CD14-positive monocyte (primary cell): Measurements from ENCODE around the gene LNX2. TPM values are rescaled to one million over a fixed set of nuclear protein-coding genes. Genes with fewer than 3 reads are reported as not detected.

Experiments used
- DNase-seq, 3 donors: peaks; one replicate each; pipeline ENCODE4 v3.0.0-alpha.2; 2011 to 2022
- H2AFZ ChIP-seq: 2 replicates; pipeline ENCODE4 v1.6.0; 2012; ENCODE audit warnings: mild to moderate bottlenecking, low read depth, low read length, inconsistent platforms; ENCODE audit not compliant: insufficient read depth, poor library complexity, severe bottlenecking
- H3K27ac ChIP-seq, 2 donors: 1 replicate in 1 of 2; 2 replicates in 1 of 2; pipeline ENCODE4 v1.5.1; 2012 to 2013; ENCODE audit warnings: low read length in 2 of 2, control low read depth in 1 of 2, inconsistent platforms in 1 of 2, low read depth in 1 of 2, mild to moderate bottlenecking in 1 of 2
- H3K27me3 ChIP-seq, 2 donors: one replicate each; pipeline versions ENCODE4 v1.6.0 to v1.6.1; 2011 to 2013; ENCODE audit warnings: low read length in 2 of 2; ENCODE audit not compliant: control insufficient read depth in 2 of 2, insufficient read depth in 2 of 2
- H3K36me3 ChIP-seq, 2 donors: replicated peaks in 1 of 2; 1 replicate in 1 of 2; 2 replicates in 1 of 2; pipeline versions ENCODE4 v1.5.1 to v1.6.1; 2012 to 2013; ENCODE audit warnings: low read length in 2 of 2, control low read depth in 1 of 2, inconsistent platforms in 1 of 2, mild to moderate bottlenecking in 1 of 2; ENCODE audit not compliant: insufficient read depth in 2 of 2, control insufficient read depth in 1 of 2
- H3K4me1 ChIP-seq, 2 donors: 1 replicate in 1 of 2; 2 replicates in 1 of 2; pipeline versions ENCODE4 v1.5.1 to v1.6.1; 2012 to 2013; ENCODE audit warnings: low read length in 2 of 2, control low read depth in 1 of 2, inconsistent platforms in 1 of 2, mild to moderate bottlenecking in 1 of 2, moderate library complexity in 1 of 2; ENCODE audit not compliant: insufficient read depth in 2 of 2, control insufficient read depth in 1 of 2
- H3K4me2 ChIP-seq: replicated peaks from 2 replicates; pipeline ENCODE3; 2012; ENCODE audit warnings: low read length, moderate library complexity, mild to moderate bottlenecking; ENCODE audit not compliant: poor library complexity, severe bottlenecking; ENCODE audit errors: extremely low read depth
- H3K4me3 ChIP-seq, 3 experiments: fragments of 200-600 bp in 1 of 3; sonication (generic) in 1 of 3; replicated peaks in 1 of 3; 1 replicate in 2 of 3; 2 replicates in 1 of 3; pipeline ENCODE4 v1.5.1; 2011 to 2013; ENCODE audit warnings: low read length in 3 of 3, mild to moderate bottlenecking in 3 of 3, control low read depth in 2 of 3, low read depth in 2 of 3, inconsistent platforms in 1 of 3, moderate library complexity in 1 of 3
- H3K79me2 ChIP-seq: 2 replicates; pipeline ENCODE4 v1.6.0; 2012; ENCODE audit warnings: mild to moderate bottlenecking, control low read depth, inconsistent platforms, low read length, moderate library complexity; ENCODE audit not compliant: insufficient read depth
- H3K9ac ChIP-seq: 2 replicates; pipeline ENCODE4 v1.6.0; 2017; ENCODE audit warnings: low read length, mild to moderate bottlenecking; ENCODE audit not compliant: insufficient read depth, poor library complexity, severe bottlenecking
- H3K9me3 ChIP-seq, 2 donors: replicated peaks in 1 of 2; 1 replicate in 1 of 2; 2 replicates in 1 of 2; pipeline versions ENCODE4 v1.5.1 to v1.6.1; 2012 to 2013; ENCODE audit warnings: low read length in 2 of 2, control low read depth in 1 of 2; ENCODE audit not compliant: control insufficient read depth in 1 of 2, insufficient read depth in 1 of 2
- H4K20me1 ChIP-seq: 2 replicates; pipeline ENCODE4 v1.6.0; 2012; ENCODE audit warnings: mild to moderate bottlenecking, low read length, control low read depth, moderate library complexity; ENCODE audit not compliant: insufficient read depth
- H3K27ac Mint-ChIP-seq, 7 donors: one replicate each; pipeline ENCODE4 v1.8.0; 2020; ENCODE audit warnings: mild to moderate bottlenecking in 7 of 7, mixed read lengths in 7 of 7, moderate library complexity in 6 of 7, inconsistent platforms in 2 of 7
- H3K27me3 Mint-ChIP-seq, 3 donors: one replicate each; pipeline ENCODE4 v1.8.0; 2021 to 2022; ENCODE audit warnings: low read depth in 3 of 3, mild to moderate bottlenecking in 3 of 3, mixed read lengths in 3 of 3, moderate library complexity in 3 of 3, inconsistent platforms in 1 of 3
- H3K36me3 Mint-ChIP-seq, 2 donors: one replicate each; pipeline ENCODE4 v1.8.0; 2020; ENCODE audit warnings: mixed read lengths in 2 of 2, inconsistent platforms in 1 of 2, mild to moderate bottlenecking in 1 of 2
- H3K4me1 Mint-ChIP-seq: one replicate; pipeline ENCODE4 v1.8.0; 2020; ENCODE audit warnings: mild to moderate bottlenecking, mixed read lengths
- H3K4me3 Mint-ChIP-seq, 2 donors: one replicate each; pipeline ENCODE4 v1.8.0; 2020; ENCODE audit warnings: mild to moderate bottlenecking in 2 of 2, mixed read lengths in 2 of 2, moderate library complexity in 1 of 2
- H3K9me3 Mint-ChIP-seq, 7 donors: one replicate each; pipeline ENCODE4 v1.8.0; 2020 to 2022; ENCODE audit warnings: mixed read lengths in 7 of 7, mild to moderate bottlenecking in 6 of 7, moderate library complexity in 6 of 7, inconsistent platforms in 2 of 7
- WGBS: methylation state at CpG from one replicate; pipeline ENCODE4 v1.1.5; 2013; ENCODE audit warnings: missing lambda C conversion rate; ENCODE audit not compliant: insufficient coverage; 5-methylcytosine and 5-hydroxymethylcytosine counted together
- intact Hi-C, 2 donors: fragments of 100-400 bp; cut with micrococcal nuclease; formaldehyde crosslinking; loops; one replicate each; pipeline versions ENCODE4 v1.15.0 to v1.15.1; 2023
- polyA plus RNA-seq, 3 donors: library from polyadenylated mRNA; depleted of rRNA in 1 of 3; unstranded in 2 of 3; stranded (reverse) in 1 of 3; fragments of 300-500 nt in 2 of 3; fragments of >200 nt in 1 of 3; fragmentation: Illumina TruSeq in 2 of 3; gene quantifications; 1 replicate in 2 of 3; 2 replicates in 1 of 3; pipeline ENCODE4 v1.2.3, GENCODE V29; 2012 to 2021
- TF ChIP-seq, protein P1 (sequence below): fragments of 200-600 bp; IDR thresholded peaks from one replicate; pipeline ENCODE4 v1.8.0; 2022; ENCODE audit warnings: antibody characterized with exemption, mild to moderate bottlenecking

Gene LNX2
- polyA plus RNA-seq, 3 donors, result 0.89 to 2.3 (median 1.5) TPM

DNA sequence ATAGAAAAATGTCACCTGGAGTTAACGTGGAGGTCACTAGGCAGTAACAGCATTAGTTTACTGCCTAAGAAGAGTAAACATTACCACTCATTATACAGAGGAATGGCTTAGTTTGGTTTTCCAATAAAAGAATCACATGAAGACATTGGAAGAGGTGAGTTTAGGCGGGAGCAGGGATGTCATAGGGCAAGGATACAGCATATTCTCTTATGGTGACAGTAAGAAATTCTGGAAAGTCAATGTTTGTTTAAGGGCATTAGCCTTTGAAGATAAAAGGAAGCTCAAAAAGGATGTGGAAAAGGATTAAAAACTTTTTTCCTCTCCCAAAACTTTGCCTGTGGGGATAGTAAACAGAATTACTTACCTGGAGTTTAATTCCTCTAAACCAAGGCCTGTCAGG is 5.5 kb upstream of the LNX2 start:
- Histone ChIP-seq H3K9ac (no peak overlapping the region), H3K36me3 (peaks cover 2 to 48% of the 10 kb centered on the region in 2 donors), H2AFZ (no peak overlapping the region), H3K27ac (peak overlapping the region in 1 of 2 donors; percentile 2), H3K79me2 (peaks cover 97% of the 10 kb centered on the region), H4K20me1 (peaks cover 87% of the 10 kb centered on the region), H3K4me3 (no peak overlapping the region), H3K4me2 (no peak overlapping the region), H3K27me3 (no peaks in the 10 kb centered on the region), H3K4me1 (peaks cover 21 to 28% of the 10 kb centered on the region in 2 donors), H3K9me3 (no peaks in the 10 kb centered on the region)
- Mint-ChIP-seq H3K9me3 (peaks cover 0 to 2% (median 0%) of the 10 kb centered on the region in 7 donors), H3K36me3 (peaks cover 36 to 49% of the 10 kb centered on the region in 2 donors), H3K27ac (peak overlapping the region in 1 of 7 donors; percentile 3), H3K27me3 (no peaks in the 10 kb centered on the region), H3K4me1 (peaks cover 45% of the 10 kb centered on the region), H3K4me3 (no peak overlapping the region)
- no CpG with 5 or more reads among the region's 2 CpGs for WGBS
- intact Hi-C loops, result loop anchor here (10.0 kb wide), 2 partner anchors 201 to 371 kb away; partner anchors contain the start of genes GTF3A (in 1 of the 2) and RPL21 (in 1 of the 2)
- DNase-seq, result no peak
- TF ChIP-seq, protein P1, sequence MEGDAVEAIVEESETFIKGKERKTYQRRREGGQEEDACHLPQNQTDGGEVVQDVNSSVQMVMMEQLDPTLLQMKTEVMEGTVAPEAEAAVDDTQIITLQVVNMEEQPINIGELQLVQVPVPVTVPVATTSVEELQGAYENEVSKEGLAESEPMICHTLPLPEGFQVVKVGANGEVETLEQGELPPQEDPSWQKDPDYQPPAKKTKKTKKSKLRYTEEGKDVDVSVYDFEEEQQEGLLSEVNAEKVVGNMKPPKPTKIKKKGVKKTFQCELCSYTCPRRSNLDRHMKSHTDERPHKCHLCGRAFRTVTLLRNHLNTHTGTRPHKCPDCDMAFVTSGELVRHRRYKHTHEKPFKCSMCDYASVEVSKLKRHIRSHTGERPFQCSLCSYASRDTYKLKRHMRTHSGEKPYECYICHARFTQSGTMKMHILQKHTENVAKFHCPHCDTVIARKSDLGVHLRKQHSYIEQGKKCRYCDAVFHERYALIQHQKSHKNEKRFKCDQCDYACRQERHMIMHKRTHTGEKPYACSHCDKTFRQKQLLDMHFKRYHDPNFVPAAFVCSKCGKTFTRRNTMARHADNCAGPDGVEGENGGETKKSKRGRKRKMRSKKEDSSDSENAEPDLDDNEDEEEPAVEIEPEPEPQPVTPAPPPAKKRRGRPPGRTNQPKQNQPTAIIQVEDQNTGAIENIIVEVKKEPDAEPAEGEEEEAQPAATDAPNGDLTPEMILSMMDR, result no peak

DNA sequence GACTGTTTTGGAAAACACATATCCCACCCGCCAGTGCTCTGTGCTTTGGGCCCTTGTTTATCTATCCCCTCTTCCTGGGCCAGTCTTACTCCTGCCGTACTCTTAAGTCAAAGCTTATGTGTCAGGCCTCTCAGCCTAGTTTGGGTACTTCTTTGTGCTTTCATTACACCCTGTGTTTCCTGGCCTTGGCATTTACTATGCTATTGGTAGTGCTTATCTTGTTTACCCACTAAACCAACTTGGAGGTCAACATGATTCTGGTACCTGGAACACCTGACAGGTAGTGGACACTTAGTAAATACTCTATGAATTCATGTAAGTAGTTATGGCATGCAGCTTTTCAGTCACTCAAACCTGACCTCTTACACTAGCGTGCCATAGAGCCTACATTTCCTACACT is 3.7 kb upstream of the LNX2 start:
- TF ChIP-seq, protein P1, result no peak
- Mint-ChIP-seq H3K27me3 (peaks cover 0 to 3% (median 0%) of the 10 kb centered on the region in 3 donors), H3K9me3 (peaks cover 0 to 2% (median 0%) of the 10 kb centered on the region in 7 donors), H3K4me3 (no peak overlapping the region), H3K27ac (peak overlapping the region in 2 of 7 donors; percentile 2 to 64), H3K36me3 (peaks cover 33 to 42% of the 10 kb centered on the region in 2 donors), H3K4me1 (peaks cover 53% of the 10 kb centered on the region)
- intact Hi-C loops, result loop anchor here (10.0 kb wide), 2 partner anchors 199 to 369 kb away; partner anchors contain the start of genes GTF3A (in 1 of the 2) and RPL21 (in 1 of the 2)
- Histone ChIP-seq H3K79me2 (peaks cover 82% of the 10 kb centered on the region), H2AFZ (no peak overlapping the region), H3K9me3 (no peaks in the 10 kb centered on the region), H4K20me1 (peaks cover 73% of the 10 kb centered on the region), H3K36me3 (peaks cover 2 to 44% of the 10 kb centered on the region in 2 donors), H3K27ac (peak overlapping the region in 1 of 2 donors; percentile 1), H3K4me2 (no peak overlapping the region), H3K4me1 (peaks cover 29 to 40% of the 10 kb centered on the region in 2 donors), H3K9ac (no peak overlapping the region), H3K27me3 (no peaks in the 10 kb centered on the region), H3K4me3 (no peak overlapping the region)
- DNase-seq, result no peak
- no CpG with 5 or more reads among the region's 3 CpGs for WGBS
